MCF 10A (cell line): ENCODE measurements around the gene KCNB1. TPM values are rescaled to one million over a fixed set of nuclear protein-coding genes. Genes with fewer than 3 reads are reported as not detected.

Experiments used
- BruUV-seq: library from RNA; stranded (reverse); fragments of 400-500 nt; replicated peaks from 2 replicates; lab custom pipeline; 2021; lab: Mats Ljungman, UMichigan
- CTCF ChIA-PET: fragments of 300-600 bp; sonication (Branson Sonifier 250); formaldehyde crosslinking; extraction: SDS; loops from one replicate; lab custom pipeline; 2021; ENCODE audit warnings: antibody characterized with exemption, inconsistent platforms; lab: Yijun Ruan, JAX
- POLR2A ChIA-PET: fragments of 300-600, 350-650 bp; sonication (Branson Sonifier 250); formaldehyde crosslinking; extraction: SDS; loops from one replicate; lab custom pipeline; 2020; ENCODE audit warnings: antibody characterized with exemption, inconsistent platforms; lab: Yijun Ruan, JAX
- DNase-seq: peaks from one replicate; pipeline ENCODE4 v3.0.0-alpha.2; 2018; ENCODE audit not compliant: unreplicated experiment
- H3K27ac Mint-ChIP-seq: one replicate; pipeline ENCODE4 v1.8.0; 2022; ENCODE audit warnings: mild to moderate bottlenecking, low read depth, mixed read lengths; ENCODE audit not compliant: unreplicated experiment
- H3K27me3 Mint-ChIP-seq: one replicate; pipeline ENCODE4 v1.8.0; 2022; ENCODE audit warnings: mixed read lengths; ENCODE audit not compliant: insufficient read depth, unreplicated experiment
- H3K36me3 Mint-ChIP-seq: one replicate; pipeline ENCODE4 v1.8.0; 2022; ENCODE audit warnings: mild to moderate bottlenecking, moderate library complexity, mixed read lengths; ENCODE audit not compliant: insufficient read depth, unreplicated experiment
- H3K4me1 Mint-ChIP-seq: one replicate; pipeline ENCODE4 v1.8.0; 2022; ENCODE audit warnings: mixed read lengths; ENCODE audit not compliant: insufficient read depth, unreplicated experiment
- H3K4me3 Mint-ChIP-seq: one replicate; pipeline ENCODE4 v1.8.0; 2022; ENCODE audit warnings: mild to moderate bottlenecking, moderate library complexity, mixed read lengths; ENCODE audit not compliant: unreplicated experiment
- H3K9me3 Mint-ChIP-seq: one replicate; pipeline ENCODE4 v1.8.0; 2022; ENCODE audit warnings: mixed read lengths; ENCODE audit not compliant: unreplicated experiment
- intact Hi-C: fragments of 100-400 bp; cut with micrococcal nuclease; formaldehyde crosslinking; loops from 2 replicates; pipeline ENCODE4 v1.14.1; 2022
- total RNA-seq: library from RNA; stranded (reverse); gene quantifications from 2 replicates; pipeline ENCODE4 v1.2.3, GENCODE V29; 2022
- TF ChIP-seq, protein P1 (sequence below): fragments of 200-600 bp; IDR thresholded peaks from one replicate; pipeline ENCODE4 v1.8.0; 2022; ENCODE audit warnings: antibody characterized with exemption, mild to moderate bottlenecking; ENCODE audit not compliant: unreplicated experiment

KCNB1 gene
- total RNA-seq, 1 experiment from 2014 or later: 2.8 TPM

DNA sequence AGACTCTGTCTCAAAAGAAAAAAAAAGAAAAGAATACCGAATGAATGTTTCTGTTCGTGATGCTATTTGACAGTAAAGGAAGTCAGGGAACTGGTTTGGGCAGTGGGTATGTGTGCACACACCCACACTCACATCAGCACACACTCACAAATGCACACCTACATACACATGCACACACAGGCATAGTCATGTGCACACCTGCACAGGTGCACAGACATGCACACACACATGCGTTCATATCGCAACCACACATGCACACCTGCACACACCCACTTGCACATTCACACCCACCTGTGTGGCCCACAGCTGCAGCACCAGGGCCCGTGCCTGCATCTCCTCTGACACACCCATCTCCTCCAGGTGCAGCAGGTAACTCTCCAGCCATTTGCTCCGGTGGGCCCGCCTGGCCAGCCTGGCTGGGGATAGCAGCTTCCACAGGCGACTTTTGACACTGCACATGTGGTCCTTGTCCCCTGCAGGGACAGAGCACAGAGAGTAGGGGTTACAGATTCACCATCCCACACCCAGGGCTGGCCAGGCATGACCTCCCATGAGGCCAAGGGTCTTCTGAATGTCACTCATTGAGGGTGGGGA lies 41.4 kb upstream of the KCNB1 start:
- DNase-seq: no peak
- TF ChIP-seq, protein P1, sequence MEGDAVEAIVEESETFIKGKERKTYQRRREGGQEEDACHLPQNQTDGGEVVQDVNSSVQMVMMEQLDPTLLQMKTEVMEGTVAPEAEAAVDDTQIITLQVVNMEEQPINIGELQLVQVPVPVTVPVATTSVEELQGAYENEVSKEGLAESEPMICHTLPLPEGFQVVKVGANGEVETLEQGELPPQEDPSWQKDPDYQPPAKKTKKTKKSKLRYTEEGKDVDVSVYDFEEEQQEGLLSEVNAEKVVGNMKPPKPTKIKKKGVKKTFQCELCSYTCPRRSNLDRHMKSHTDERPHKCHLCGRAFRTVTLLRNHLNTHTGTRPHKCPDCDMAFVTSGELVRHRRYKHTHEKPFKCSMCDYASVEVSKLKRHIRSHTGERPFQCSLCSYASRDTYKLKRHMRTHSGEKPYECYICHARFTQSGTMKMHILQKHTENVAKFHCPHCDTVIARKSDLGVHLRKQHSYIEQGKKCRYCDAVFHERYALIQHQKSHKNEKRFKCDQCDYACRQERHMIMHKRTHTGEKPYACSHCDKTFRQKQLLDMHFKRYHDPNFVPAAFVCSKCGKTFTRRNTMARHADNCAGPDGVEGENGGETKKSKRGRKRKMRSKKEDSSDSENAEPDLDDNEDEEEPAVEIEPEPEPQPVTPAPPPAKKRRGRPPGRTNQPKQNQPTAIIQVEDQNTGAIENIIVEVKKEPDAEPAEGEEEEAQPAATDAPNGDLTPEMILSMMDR: no peak
- intact Hi-C loops: no loop called here
- no peaks in the 10 kb centered on the region for H3K36me3 Mint-ChIP-seq
- H3K4me3 Mint-ChIP-seq: no peak overlapping the region
- H3K27ac Mint-ChIP-seq: no peak overlapping the region
- H3K4me1 Mint-ChIP-seq: peaks cover 10% of the 10 kb centered on the region
- H3K9me3 Mint-ChIP-seq: no peaks in the 10 kb centered on the region
- CTCF ChIA-PET: interaction anchor here (2.1 kb wide), 1 partner anchor 17 kb away, joined by 5 read pairs; no protein-coding TSS in a partner anchor
- POLR2A ChIA-PET: no interaction called here
- no peaks in the 10 kb centered on the region for H3K27me3 Mint-ChIP-seq
- no TSS peak for BruUV-seq

DNA sequence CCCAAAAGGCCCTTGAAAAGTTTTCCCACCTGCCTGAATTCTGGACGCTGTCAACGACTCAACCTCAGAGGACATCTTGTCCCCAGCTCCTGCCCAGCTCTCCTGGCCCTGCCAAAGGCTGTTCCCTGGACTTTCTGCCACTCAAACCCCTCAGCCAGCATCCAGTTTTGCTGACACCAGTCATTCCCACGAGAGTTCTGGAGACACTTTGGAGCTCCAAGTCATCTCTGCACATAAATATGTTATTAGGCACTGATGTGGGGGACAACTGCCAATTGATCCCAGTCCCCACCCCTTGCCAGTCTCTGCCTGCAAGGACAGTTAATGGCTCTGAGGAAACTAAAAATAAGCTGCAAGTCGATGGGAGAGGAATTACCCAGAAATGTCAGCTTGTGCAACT lies 38.9 kb upstream of the KCNB1 start:
- intact Hi-C loops: no loop called here
- Mint-ChIP-seq H3K27ac (no peak overlapping the region), H3K9me3 (no peaks in the 10 kb centered on the region), H3K4me1 (peaks cover 6% of the 10 kb centered on the region), H3K36me3 (no peaks in the 10 kb centered on the region), H3K27me3 (no peaks in the 10 kb centered on the region), H3K4me3 (no peak overlapping the region)
- no TSS peak for BruUV-seq
- POLR2A ChIA-PET: interaction anchor here (1.2 kb wide), 1 partner anchor 1369 kb away, joined by 3 read pairs; no protein-coding TSS in a partner anchor
- TF ChIP-seq, protein P1: no peak
- CTCF ChIA-PET: interaction anchor here (0.8 to 2.4 kb wide), 10 partner anchors 10 to 201 kb away, joined by 3 to 12 read pairs (median 4); no protein-coding TSS in a partner anchor
- DNase-seq: no peak

DNA sequence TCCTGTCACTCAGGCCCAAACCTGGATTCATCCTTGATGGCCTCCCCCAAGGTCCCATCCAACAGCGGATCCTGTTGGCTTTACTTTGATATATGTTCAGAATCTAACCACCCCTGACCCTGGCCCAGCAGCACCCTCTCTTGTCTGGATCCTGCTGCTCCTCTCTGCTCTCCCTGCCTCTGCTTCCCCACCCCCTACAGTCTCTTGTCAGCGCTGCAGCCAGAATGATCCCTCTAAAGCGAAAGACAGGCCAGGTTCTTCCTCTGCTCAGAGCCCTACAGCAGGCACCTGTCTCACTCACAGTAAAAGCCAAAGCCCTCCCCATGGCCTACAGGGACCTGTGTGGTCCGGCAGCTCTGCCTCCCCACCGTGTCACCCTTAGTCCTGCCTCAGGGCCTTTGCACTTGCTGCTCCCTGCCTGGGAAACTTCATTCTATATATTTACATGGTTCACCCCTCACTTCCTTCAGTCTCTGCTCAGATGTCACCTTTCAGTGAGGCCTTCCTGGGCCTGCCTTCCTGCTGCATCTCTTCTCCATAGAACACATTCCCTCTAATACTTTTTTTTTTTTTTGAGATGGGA lies 37.4 kb upstream of the KCNB1 start:
- no TSS peak for BruUV-seq
- DNase-seq: no peak
- TF ChIP-seq, protein P1: no peak
- no peaks in the 10 kb centered on the region for H3K4me1 Mint-ChIP-seq
- intact Hi-C loops: no loop called here
- H3K27ac Mint-ChIP-seq: no peak overlapping the region
- ChIA-PET POLR2A (no interaction called here), CTCF (interaction anchor here (0.7 to 2.4 kb wide), 7 partner anchors 11 to 597 kb away, joined by 3 to 12 read pairs (median 4); no protein-coding TSS in a partner anchor)
- no peaks in the 10 kb centered on the region for H3K9me3 Mint-ChIP-seq
- no peak overlapping the region for H3K4me3 Mint-ChIP-seq
- no peaks in the 10 kb centered on the region for H3K27me3 Mint-ChIP-seq
- H3K36me3 Mint-ChIP-seq: no peaks in the 10 kb centered on the region

DNA sequence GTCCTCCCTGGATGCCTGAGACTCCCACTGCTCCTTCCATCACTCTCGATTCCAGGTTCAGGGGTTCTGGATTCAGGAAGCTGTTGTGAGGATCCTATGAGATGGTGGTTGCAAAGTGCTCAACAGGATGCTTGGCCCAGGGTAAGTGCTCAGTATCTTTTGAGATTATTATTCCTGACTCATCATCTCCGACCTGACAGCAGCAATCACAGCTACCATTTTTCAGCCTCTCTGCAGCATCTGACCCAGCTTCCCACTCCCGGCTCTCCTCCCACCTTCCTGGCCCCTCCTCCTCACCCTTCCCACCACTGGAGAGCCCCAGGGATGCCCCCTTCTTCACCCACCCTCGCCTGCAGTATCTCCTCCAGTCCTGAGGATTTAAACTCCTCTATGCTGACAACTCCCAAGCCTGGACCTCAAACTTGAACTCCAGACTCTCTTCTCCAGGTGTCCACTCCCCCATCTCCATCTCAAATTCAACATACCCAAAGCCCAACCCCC lies 36.8 kb upstream of the KCNB1 start:
- Mint-ChIP-seq H3K4me1 (no peaks in the 10 kb centered on the region), H3K27me3 (no peaks in the 10 kb centered on the region)
- CTCF ChIA-PET: interaction anchor here (0.5 to 1.2 kb wide), 5 partner anchors 9 to 597 kb away, joined by 3 read pairs; no protein-coding TSS in a partner anchor

More for the DNA sequence above, 36.8 kb upstream of the KCNB1 start:
- Mint-ChIP-seq H3K27ac (no peak overlapping the region), H3K36me3 (no peaks in the 10 kb centered on the region), H3K4me3 (no peak overlapping the region), H3K9me3 (no peaks in the 10 kb centered on the region)
- POLR2A ChIA-PET: no interaction called here
- no TSS peak for BruUV-seq
- no peak for DNase-seq
- intact Hi-C loops: no loop called here
- TF ChIP-seq, protein P1: no peak
